Breast epithelium (tissue), 4 donors: ENCODE measurements around the gene MAP4K4. TPM values are rescaled to one million over a fixed set of nuclear protein-coding genes. Genes with fewer than 3 reads are reported as not detected.

Experiments
- DNase-seq, 2 donors: peaks; one replicate each; pipeline ENCODE4 v3.0.0-alpha.2; 2019; ENCODE audit warnings: low spot score in 2 of 2
- H3K27ac ChIP-seq, 2 donors: fragments of 200-600 bp; sonication (generic) in 1 of 2; one replicate each; pipeline ENCODE4 v1.5.1; 2016 to 2019; ENCODE audit warnings: mild to moderate bottlenecking in 1 of 2
- H3K27me3 ChIP-seq, 2 donors: fragments of 200-600 bp; sonication (generic) in 1 of 2; one replicate each; pipeline versions ENCODE4 v1.5.1 to v1.6.0; 2017 to 2019; ENCODE audit warnings: control low read depth in 1 of 2, mild to moderate bottlenecking in 1 of 2
- H3K36me3 ChIP-seq: fragments of 200-600 bp; one replicate; pipeline ENCODE4 v1.5.1; 2019
- H3K4me1 ChIP-seq, 2 donors: fragments of 200-600 bp; sonication (generic); one replicate each; pipeline ENCODE4 v1.5.1; 2016 to 2019; ENCODE audit warnings: control low read depth in 1 of 2
- H3K4me3 ChIP-seq, 3 donors: fragments of 200-600 bp; sonication (generic); 1 replicate in 2 of 3; 2 replicates in 1 of 3; pipeline ENCODE4 v1.5.1; 2016 to 2019; ENCODE audit warnings: mild to moderate bottlenecking in 3 of 3, moderate library complexity in 2 of 3
- H3K9me3 ChIP-seq, 2 donors: fragments of 200-600 bp; sonication (generic) in 1 of 2; one replicate each; pipeline ENCODE4 v1.5.1; 2016 to 2019; ENCODE audit warnings: control low read depth in 1 of 2
- POLR2A ChIP-seq: fragments of 450-650 bp; IDR thresholded peaks from one replicate; pipeline ENCODE4 v1.6.1; 2016; ENCODE audit warnings: antibody characterized with exemption, mild to moderate bottlenecking, moderate library complexity
- POLR2AphosphoS5 ChIP-seq, 3 donors: sonication (generic); formaldehyde crosslinking; IDR thresholded peaks; one replicate each; pipeline ENCODE4 v1.6.1; 2017; ENCODE audit warnings: antibody characterized with exemption in 3 of 3
- intact Hi-C: fragments of 100-400 bp; cut with DNase I; formaldehyde crosslinking; loops from one replicate; pipeline ENCODE4 v1.15.1; 2023; ENCODE audit warnings: low total_unique reads
- total RNA-seq, 3 donors: library from RNA; depleted of rRNA; stranded (reverse); fragments of >200 nt; gene quantifications; one replicate each; pipeline ENCODE4 v1.1.0, GENCODE V29; 2016
- TF ChIP-seq, protein P1 (sequence below), 3 donors: fragments of 450-650 bp; IDR thresholded peaks; one replicate each; pipeline ENCODE4 v1.5.1; 2016 to 2017; ENCODE audit warnings: antibody characterized with exemption in 3 of 3, mild to moderate bottlenecking in 3 of 3, moderate library complexity in 3 of 3

The MAP4K4 gene
- total RNA-seq, 3 donors from 2014 or later: 62.1 to 89.1 (median 74.7) TPM

GRCh38 chr2:101901241-101901640, 203.7 kb downstream of the MAP4K4 start:
- Histone ChIP-seq H3K9me3 (peaks cover 14 to 16% of the 10 kb centered on the region in 2 donors), H3K4me3 (no peak overlapping the region), H3K27me3 (no peaks in the 10 kb centered on the region), H3K4me1 (no peaks in the 10 kb centered on the region), H3K27ac (no peak overlapping the region), H3K36me3 (no peaks in the 10 kb centered on the region)
- intact Hi-C loops: no loop called here
- DNase-seq: no peak
- TF ChIP-seq POLR2A (no peak), POLR2AphosphoS5 (IDR thresholded peaks at IDR 0.05) (no peak)
- TF ChIP-seq, protein P1, sequence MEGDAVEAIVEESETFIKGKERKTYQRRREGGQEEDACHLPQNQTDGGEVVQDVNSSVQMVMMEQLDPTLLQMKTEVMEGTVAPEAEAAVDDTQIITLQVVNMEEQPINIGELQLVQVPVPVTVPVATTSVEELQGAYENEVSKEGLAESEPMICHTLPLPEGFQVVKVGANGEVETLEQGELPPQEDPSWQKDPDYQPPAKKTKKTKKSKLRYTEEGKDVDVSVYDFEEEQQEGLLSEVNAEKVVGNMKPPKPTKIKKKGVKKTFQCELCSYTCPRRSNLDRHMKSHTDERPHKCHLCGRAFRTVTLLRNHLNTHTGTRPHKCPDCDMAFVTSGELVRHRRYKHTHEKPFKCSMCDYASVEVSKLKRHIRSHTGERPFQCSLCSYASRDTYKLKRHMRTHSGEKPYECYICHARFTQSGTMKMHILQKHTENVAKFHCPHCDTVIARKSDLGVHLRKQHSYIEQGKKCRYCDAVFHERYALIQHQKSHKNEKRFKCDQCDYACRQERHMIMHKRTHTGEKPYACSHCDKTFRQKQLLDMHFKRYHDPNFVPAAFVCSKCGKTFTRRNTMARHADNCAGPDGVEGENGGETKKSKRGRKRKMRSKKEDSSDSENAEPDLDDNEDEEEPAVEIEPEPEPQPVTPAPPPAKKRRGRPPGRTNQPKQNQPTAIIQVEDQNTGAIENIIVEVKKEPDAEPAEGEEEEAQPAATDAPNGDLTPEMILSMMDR (IDR thresholded peaks at IDR 0.05): no peak

GRCh38 chr2:101902169-101902568, 204.7 kb downstream of the MAP4K4 start:
- no peaks in the 10 kb centered on the region for H3K27me3 ChIP-seq
- H3K4me1 ChIP-seq: no peaks in the 10 kb centered on the region
- no peaks in the 10 kb centered on the region for H3K36me3 ChIP-seq
- no peak overlapping the region for H3K4me3 ChIP-seq
- peaks cover 14 to 22% of the 10 kb centered on the region in 2 donors for H3K9me3 ChIP-seq
- no peak for DNase-seq
- intact Hi-C loops: no loop called here
- H3K27ac ChIP-seq: no peak overlapping the region
- TF ChIP-seq, protein P1 (IDR thresholded peaks at IDR 0.05): no peak
- no peak for TF ChIP-seq POLR2A

GRCh38 chr2:101904916-101905315, 207.4 kb downstream of the MAP4K4 start:
- intact Hi-C loops: no loop called here
- no peak for DNase-seq
- Histone ChIP-seq H3K27ac (no peak overlapping the region), H3K27me3 (no peaks in the 10 kb centered on the region), H3K9me3 (peaks cover 16 to 22% of the 10 kb centered on the region in 2 donors), H3K4me3 (no peak overlapping the region), H3K36me3 (no peaks in the 10 kb centered on the region), H3K4me1 (no peaks in the 10 kb centered on the region)
- TF ChIP-seq POLR2A: no peak
- TF ChIP-seq, protein P1 (IDR thresholded peaks at IDR 0.05): no peak

DNA sequence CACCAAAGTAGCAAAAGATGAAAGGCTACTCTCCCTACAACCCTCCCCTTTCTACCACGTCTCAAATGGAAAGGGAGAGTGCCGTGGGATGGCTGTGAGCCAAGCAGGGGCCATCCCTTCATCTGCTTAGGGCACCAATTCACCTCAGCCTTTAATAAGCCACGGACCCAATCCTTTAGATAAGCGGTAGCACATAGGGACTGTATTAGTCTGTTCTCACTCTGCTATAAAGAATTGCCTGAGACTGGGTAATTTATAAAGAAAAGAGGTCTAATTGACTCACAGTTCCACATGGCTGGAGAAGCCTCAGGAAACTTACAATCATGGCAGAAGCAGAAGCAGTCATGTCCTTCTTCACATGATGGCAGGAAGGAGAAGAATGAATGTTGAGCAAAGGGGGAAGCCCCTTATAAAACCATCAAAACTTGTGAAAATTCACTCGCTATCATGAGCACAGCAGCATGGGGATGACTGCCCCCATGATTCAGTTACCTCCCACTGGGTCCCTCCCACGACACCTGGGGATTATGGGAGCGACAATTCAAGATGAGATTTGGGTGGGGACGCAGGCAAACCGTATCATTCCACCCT, 208.3 kb downstream of the MAP4K4 start:
- TF ChIP-seq, protein P1 (IDR thresholded peaks at IDR 0.05): no peak
- no peak for TF ChIP-seq POLR2A
- TF ChIP-seq POLR2AphosphoS5 (IDR thresholded peaks at IDR 0.05): no peak
- H3K4me1 ChIP-seq: no peaks in the 10 kb centered on the region
- no peaks in the 10 kb centered on the region for H3K36me3 ChIP-seq
- H3K9me3 ChIP-seq: peaks cover 16 to 22% of the 10 kb centered on the region in 2 donors
- DNase-seq: no peak
- H3K27me3 ChIP-seq: no peaks in the 10 kb centered on the region
- H3K4me3 ChIP-seq: no peak overlapping the region
- intact Hi-C loops: no loop called here
- H3K27ac ChIP-seq: no peak overlapping the region

DNA sequence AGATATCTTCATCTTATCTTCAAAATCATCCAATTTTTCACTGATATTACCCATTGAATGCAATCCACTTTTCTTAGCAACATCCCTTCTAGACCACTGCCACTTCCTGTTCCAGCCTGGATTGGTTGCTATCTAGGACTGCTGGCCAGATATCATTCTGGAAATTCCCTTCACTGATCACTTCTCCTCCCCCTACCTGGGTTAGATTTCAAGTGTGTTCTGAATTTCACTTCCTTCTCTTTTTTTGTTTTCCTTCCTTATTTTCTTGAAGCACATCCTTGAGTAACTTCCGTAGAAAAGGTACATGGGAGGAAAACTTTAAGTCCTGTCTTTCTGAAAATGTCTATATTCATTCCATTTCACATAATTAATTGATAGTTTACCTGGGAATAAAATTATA, 212.3 kb downstream of the MAP4K4 start:
- TF ChIP-seq, protein P1 (IDR thresholded peaks at IDR 0.05): no peak
- Histone ChIP-seq H3K27ac (no peak overlapping the region), H3K4me1 (no peaks in the 10 kb centered on the region), H3K36me3 (no peaks in the 10 kb centered on the region), H3K4me3 (no peak overlapping the region), H3K9me3 (peaks cover 10 to 16% of the 10 kb centered on the region in 2 donors), H3K27me3 (no peaks in the 10 kb centered on the region)
- no peak for DNase-seq
- intact Hi-C loops: no loop called here
